ENCODE data around the gene OR6M1.

- no peak for TF ChIP-seq SMC3 (conservative IDR thresholded peaks at IDR 0.05; ENCODE audit: insufficient read depth, low read depth, low read length)
- no peak for TF ChIP-seq FOXP1 (CRISPR knock-in tag; IDR thresholded peaks at IDR 0.05)
- TF ChIP-seq ARID3A (IDR thresholded peaks at IDR 0.05; ENCODE audit: borderline replicate concordance, low read depth, low read length) = no peak
- no peak for TF ChIP-seq SIX5 (IDR thresholded peaks at IDR 0.05; ENCODE audit: borderline replicate concordance in 1 of 2, insufficient read depth in 1 of 2, low read depth in 1 of 2, low read length in 2 of 2)
- TF ChIP-seq E2F5 (CRISPR knock-in tag; IDR thresholded peaks at IDR 0.05) = no peak
- TF ChIP-seq ZSCAN29 (IDR thresholded peaks at IDR 0.05) = no peak
- no peak for TF ChIP-seq CTCF (IDR thresholded peaks at IDR 0.05 in 2 of 3, conservative IDR thresholded peaks at IDR 0.05 in 1 of 3; ENCODE audit: insufficient read depth in 2 of 3, low read depth in 1 of 3, low read length in 3 of 3)
- no peak for TF ChIP-seq JUND (IDR thresholded peaks at IDR 0.05; ENCODE audit: borderline replicate concordance, low read depth, low read length)
- no peak for TF ChIP-seq JUND (tag; IDR thresholded peaks at IDR 0.05; ENCODE audit: borderline replicate concordance, low read depth, low read length)
- no peak for TF ChIP-seq CHD4 (IDR thresholded peaks at IDR 0.05; ENCODE audit: insufficient read depth, insufficient replicate concordance, low read depth, low read length, poor library complexity, severe bottlenecking)
- TF ChIP-seq TGIF2 (CRISPR knock-in tag; IDR thresholded peaks at IDR 0.05) = no peak
- no peak for TF ChIP-seq GABPA (tag; conservative IDR thresholded peaks at IDR 0.05; ENCODE audit: low read depth)
- TF ChIP-seq POLR2A (conservative IDR thresholded peaks at IDR 0.05) = no peak
- no peak for TF ChIP-seq ZNF354B (CRISPR knock-in tag; IDR thresholded peaks at IDR 0.05)
- TF ChIP-seq CEBPB (tag; IDR thresholded peaks at IDR 0.05) = no peak
Measured at GRCh38 chr11:123829745-123830144, 23.6 kb upstream of the OR6M1 start.

All from K562 (cell line).